ENCODE results near the gene PLEKHN1.

The PLEKHN1 gene

GRCh38 chr1:950268-950667, 16.0 kb upstream of the PLEKHN1 start:
- no peak for DNase-seq (ENCODE audit: low read depth)
- TF ChIP-seq CTCF (IDR thresholded peaks at IDR 0.05; ENCODE audit: control insufficient read depth, insufficient read depth, low read depth, low read length, missing control alignments): no peak
- no peak overlapping the region for H3K4me3 ChIP-seq (ENCODE audit: control insufficient read depth, low read depth, low read length)

- no peak overlapping the region for H3K4me3 ChIP-seq (ENCODE audit: control insufficient read depth, low read depth, low read length)
- TF ChIP-seq CTCF (IDR thresholded peaks at IDR 0.05; ENCODE audit: control insufficient read depth, insufficient read depth, low read depth, low read length, missing control alignments): no peak
- DNase-seq (ENCODE audit: low read depth): no peak
Measured at GRCh38 chr1:950881-951280, 15.4 kb upstream of the PLEKHN1 start.

- no peak overlapping the region for H3K4me3 ChIP-seq (ENCODE audit: control insufficient read depth, low read depth, low read length)
- TF ChIP-seq CTCF (IDR thresholded peaks at IDR 0.05; ENCODE audit: control insufficient read depth, insufficient read depth, low read depth, low read length, missing control alignments): peak; percentile 51
- DNase-seq (ENCODE audit: low read depth): no peak
Measured at GRCh38 chr1:951364-951763, 14.9 kb upstream of the PLEKHN1 start.

- no peak for TF ChIP-seq CTCF (IDR thresholded peaks at IDR 0.05; ENCODE audit: control insufficient read depth, insufficient read depth, low read depth, low read length, missing control alignments)
- H3K4me3 ChIP-seq (ENCODE audit: control insufficient read depth, low read depth, low read length): no peak overlapping the region
- DNase-seq (ENCODE audit: low read depth): no peak
Measured at GRCh38 chr1:952201-952600, 14.1 kb upstream of the PLEKHN1 start.

GRCh38 chr1:952603-953002, 13.7 kb upstream of the PLEKHN1 start:
- TF ChIP-seq CTCF (IDR thresholded peaks at IDR 0.05; ENCODE audit: control insufficient read depth, insufficient read depth, low read depth, low read length, missing control alignments): no peak
- no peak overlapping the region for H3K4me3 ChIP-seq (ENCODE audit: control insufficient read depth, low read depth, low read length)

GRCh38 chr1:953524-954320, 12.6 kb upstream of the PLEKHN1 start:
- DNase-seq (ENCODE audit: low read depth): no peak

More at GRCh38 chr1:952603-953002, 13.7 kb upstream of the PLEKHN1 start:
- DNase-seq (ENCODE audit: low read depth): no peak

More at GRCh38 chr1:953524-954320, 12.6 kb upstream of the PLEKHN1 start:
- no peak for TF ChIP-seq CTCF (IDR thresholded peaks at IDR 0.05; ENCODE audit: control insufficient read depth, insufficient read depth, low read depth, low read length, missing control alignments)
- H3K4me3 ChIP-seq (ENCODE audit: control insufficient read depth, low read depth, low read length): no peak overlapping the region

Measured in AG09309 (cell line).